HG03520 (cell line): ENCODE measurements around the gene SNX22.
"Not testable (repeated sequence)": the region's sequence is repeated elsewhere in the genome, so short reads cannot be mapped to it uniquely, and the experiment has no call there.

ENCODE experiments used
- ATAC-seq: cut with Tn5 transposase; IDR thresholded peaks from one replicate; pipeline ENCODE4 v1.9.1; 2021; ENCODE audit warnings: mild to moderate bottlenecking, moderate library complexity; ENCODE audit not compliant: unreplicated experiment

SNX22 gene

DNA sequence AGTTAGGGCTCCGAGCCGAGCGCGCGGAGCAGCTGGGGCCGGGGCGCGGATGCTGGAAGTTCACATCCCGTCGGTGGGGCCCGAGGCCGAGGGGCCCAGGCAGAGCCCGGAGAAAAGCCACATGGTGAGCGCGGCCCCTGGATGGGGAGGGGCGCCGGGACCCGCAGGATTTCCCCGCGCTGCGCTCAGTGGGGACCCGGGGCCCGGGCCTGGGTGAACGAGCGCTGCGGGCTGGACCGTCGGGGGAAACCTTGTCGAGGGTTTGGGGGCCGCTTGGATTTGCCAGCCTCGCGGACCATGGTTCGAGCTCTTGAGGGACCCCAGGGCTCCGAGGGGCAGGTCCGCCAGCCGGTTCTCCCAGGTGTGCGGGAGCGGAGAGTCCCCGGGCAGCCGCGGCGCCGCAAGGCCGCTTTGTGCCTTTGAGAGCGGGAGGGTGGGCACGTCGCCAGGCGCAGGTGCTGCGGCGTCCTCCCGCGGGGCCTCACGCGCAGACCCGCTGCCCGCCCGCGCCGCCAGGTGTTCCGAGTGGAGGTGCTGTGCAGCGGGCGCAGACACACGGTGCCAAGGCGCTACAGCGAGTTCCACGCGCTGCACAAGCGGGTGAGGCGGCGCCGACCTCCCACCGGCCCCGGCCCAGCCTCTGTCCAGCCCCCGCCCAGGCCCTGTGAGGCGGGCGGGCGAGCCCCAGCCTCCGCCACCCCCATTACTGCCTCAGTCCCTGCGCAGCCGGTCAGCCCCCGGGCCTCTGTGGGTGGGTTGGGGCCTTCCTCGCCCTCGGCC lies at the start of gene SNX22:
TSS of gene SNX22 (plus strand) at position 5 of the 780 bp plus-strand sequence. CDS start at position 50, 45 bp downstream.
- ATAC-seq = peak; percentile 13

GRCh38 chr15:64102497-64102896 lies 49.0 kb upstream of the SNX22 start:
- no peak for ATAC-seq

- no peak for ATAC-seq
Observed at GRCh38 chr15:64105113-64105704, 46.3 kb upstream of the SNX22 start.

DNA sequence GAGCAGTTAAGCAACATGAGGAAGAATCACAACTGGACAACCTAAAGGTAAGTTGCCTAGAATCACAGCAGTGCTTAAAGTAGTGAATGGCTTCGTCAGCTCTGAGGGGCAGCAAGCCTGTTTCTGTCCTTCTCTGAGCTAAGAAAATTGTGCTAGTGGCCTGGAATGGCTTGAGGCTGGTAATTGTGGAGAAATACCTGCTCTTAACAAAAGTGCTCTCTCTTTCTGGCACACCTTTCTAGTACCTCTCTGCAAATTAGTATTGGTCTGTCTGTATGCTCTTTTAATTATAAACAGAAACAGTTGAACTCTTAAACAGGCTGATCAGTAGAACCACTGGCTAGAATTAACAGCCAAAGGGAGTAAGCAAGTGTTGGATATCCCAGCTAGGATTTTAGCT lies 44.2 kb upstream of the SNX22 start:
- no peak for ATAC-seq

DNA sequence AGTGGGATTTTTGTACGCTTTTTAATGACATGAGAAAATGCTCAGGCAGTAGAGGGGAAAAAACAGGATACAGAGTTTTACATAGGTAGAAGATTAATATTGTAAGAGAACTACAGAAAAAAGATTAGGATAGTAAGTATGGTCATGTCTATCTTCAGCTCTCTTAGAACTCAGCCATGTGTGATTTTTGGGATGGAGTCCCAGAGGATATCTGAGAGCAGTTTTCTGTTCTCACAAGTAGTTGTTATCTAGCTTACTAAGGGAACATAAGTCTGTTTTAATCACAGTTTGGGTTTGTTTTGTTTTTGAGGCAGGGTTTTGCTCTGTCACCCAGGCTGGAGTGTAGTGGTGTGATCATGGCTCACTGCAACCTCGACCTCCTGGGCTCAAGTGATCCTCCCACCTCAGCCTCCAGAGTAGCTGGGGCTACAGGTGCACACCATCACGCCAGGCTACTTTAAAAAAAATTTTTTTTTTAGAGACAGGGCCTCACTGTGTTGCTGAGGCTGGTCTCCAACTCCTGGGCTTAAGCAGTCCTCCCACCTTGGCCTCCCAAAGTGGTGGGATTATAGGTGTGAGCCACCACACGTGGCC lies 41.3 kb upstream of the SNX22 start:
- not testable (repeated sequence) for ATAC-seq

- ATAC-seq = no peak
Observed at GRCh38 chr15:64110950-64111678, 40.4 kb upstream of the SNX22 start.

- ATAC-seq = no peak
Observed at GRCh38 chr15:64111679-64112050, 39.9 kb upstream of the SNX22 start.

DNA sequence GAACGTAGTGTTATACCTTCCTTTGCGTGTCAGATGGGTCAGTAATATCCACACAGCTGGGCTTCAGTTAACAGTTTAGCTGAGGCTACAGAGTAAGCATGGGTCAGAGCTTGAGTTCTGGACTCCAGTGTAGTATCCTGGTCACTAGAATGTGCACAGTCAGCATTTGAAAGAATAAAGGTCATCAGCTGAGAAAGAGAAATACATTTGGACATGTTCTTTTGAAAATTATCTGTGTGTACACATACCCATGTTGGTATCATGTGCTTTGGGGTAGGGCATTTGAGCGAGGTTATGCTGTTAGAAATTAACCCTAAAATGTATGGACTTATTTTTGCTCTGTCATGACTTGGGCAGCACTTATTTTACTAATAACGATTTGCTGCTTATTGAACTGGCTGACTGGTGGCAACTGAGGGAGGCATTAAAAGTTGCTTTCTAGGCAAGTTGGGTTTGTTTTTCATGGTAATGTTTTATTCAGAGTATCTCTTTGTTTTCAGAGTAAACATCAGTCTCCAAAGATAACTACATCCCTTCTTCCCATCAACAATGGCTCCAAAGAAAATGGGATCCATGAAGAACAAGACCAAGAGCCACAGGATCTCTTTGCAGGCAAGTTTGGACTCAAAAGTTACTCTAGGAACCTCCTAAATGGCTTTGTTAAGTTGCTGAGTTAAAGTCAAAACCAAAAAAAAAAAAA lies 39.3 kb upstream of the SNX22 start:
- no peak for ATAC-seq

DNA sequence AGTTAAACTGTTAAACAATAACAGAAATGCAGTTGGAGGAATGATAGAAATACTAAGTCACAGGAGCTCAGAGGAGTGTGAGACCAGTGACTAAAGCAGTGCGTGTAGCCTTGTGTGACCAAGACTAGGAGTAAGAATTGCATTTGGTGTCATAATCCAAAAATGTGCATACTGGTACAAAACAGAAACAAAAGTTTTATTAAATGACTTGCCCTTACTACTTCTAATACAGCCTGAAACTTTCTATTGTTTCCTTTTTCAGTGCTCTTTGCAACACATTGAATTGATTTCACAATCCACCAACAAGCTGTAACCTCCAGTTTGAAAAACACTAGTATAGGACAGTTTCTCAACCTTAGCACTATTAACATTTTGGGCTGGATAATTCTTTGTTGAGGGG lies 38.6 kb upstream of the SNX22 start:
- ATAC-seq = no peak

- ATAC-seq = no peak
Observed at GRCh38 chr15:64117759-64118487, 33.6 kb upstream of the SNX22 start.

DNA sequence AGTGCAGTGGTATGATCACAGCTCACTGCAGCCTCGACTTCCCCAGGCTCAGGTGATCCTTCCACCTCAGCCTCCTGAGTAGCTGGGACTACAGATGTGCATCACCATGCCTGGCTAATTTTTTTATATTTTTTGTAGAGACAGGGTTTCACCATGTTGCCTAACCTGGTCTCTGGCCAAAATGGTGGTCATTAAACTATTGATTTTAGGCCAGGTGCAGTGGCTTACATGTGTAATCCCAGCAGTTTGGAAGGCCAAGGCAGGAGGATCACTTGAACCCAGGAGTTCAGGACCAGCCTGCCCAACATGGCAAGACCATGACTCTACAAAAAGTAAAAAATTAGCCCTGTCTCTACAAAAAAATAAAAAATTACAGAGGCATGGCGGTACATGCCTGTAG lies 31.2 kb upstream of the SNX22 start:
- ATAC-seq = not testable (repeated sequence)

GRCh38 chr15:64121614-64122013 lies 29.9 kb upstream of the SNX22 start:
- ATAC-seq = no peak

DNA sequence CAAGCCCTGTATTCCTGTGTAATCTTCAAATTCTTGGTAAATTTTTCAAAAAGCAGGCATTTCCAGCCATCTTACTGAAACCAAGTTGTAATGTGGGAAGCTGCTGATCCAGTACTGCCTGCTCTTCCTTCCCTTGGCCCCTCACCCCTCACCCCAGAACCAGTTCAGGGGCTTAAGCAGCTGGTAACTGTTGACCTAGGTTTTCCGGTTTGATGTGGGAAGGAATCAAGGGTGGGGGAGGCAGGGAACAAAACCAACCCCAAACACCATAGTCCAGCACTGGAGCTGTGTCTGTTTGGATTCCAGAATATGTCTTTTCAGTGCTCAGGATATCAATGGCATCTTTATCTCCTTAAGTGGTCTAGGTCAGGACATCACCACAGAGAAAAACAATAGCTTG lies 29.1 kb upstream of the SNX22 start:
- ATAC-seq = no peak

- no peak for ATAC-seq
Observed at GRCh38 chr15:64122936-64123351, 28.6 kb upstream of the SNX22 start.

GRCh38 chr15:64125978-64126377 lies 25.6 kb upstream of the SNX22 start:
- no peak for ATAC-seq

GRCh38 chr15:64127521-64128270 lies 23.8 kb upstream of the SNX22 start:
- no peak for ATAC-seq

DNA sequence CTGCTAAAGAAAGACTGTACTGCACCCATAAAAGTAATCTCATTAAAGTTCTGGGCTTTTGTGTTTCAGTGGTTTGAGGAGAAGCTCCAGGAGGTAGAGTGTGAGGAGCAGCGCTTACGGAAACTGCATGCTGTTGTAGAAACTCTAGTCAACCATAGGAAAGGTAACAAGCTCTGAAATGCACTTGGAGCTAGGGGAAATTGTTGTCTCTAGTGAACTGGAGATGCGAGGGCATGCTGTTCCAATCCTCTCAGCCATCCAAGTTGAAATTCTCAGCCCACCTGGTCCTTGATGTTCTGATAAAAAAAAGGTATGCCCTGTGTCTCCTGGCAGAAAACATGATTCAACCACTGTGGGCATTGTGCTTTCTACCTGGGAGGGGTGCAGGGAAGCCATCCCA lies 21.4 kb upstream of the SNX22 start:
- ATAC-seq = no peak

GRCh38 chr15:64131547-64131946 lies 20.0 kb upstream of the SNX22 start:
- no peak for ATAC-seq

GRCh38 chr15:64132217-64132616 lies 19.3 kb upstream of the SNX22 start:
- no peak for ATAC-seq
